ENCODE data around the gene ZBTB8OS. TPM values are rescaled to one million over a fixed set of nuclear protein-coding genes. Genes with fewer than 3 reads are reported as not detected.

The ZBTB8OS gene
- total RNA-seq, 4 donors from 2014 or later: 14.1 to 51.8 (median 22.9) TPM

- TF ChIP-seq CTCF (IDR thresholded peaks at IDR 0.05; ENCODE audit: low read depth): no peak
These were observed 10.8 kb downstream of the ZBTB8OS start for GRCh38 chr1:32639489-32640075.

DNA sequence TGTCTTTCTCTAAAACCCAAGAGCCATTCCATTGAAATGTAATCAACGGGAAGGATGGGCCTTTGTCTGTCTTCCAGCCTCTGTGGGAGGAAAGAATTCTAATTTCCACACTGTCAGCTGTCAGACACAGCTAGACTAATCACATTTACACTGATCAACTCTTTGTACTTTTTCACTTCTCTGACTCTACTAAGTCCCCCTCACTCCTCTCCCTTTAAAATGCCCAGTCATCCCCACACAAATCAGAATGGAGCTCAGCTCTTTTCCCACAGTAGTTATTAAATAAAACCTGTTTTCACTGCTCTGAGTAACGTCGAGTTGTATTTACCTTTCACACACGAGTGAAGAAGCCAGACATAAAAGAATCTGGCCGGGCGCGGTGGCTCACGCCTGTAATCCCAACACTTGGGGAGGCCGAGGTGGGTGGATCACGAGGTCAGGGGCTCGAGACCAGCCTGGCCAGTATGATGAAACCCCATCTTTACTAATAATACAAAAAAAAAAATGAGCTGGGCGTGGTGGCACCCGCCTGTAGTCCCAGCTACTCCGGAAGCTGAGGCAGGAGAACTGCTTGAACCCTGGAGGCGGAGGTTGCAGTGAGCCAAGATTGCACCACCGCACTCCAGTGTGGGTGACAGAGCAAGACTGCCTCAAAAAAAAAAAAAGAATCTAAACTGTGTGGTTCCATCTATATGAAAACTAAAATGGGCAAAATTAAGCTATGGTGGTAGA lies 13.3 kb downstream of the ZBTB8OS start:
- no peak for TF ChIP-seq CTCF (IDR thresholded peaks at IDR 0.05; ENCODE audit: low read depth)

GRCh38 chr1:32635508-32636277 lies 14.7 kb downstream of the ZBTB8OS start:
- TF ChIP-seq CTCF (IDR thresholded peaks at IDR 0.05; ENCODE audit: low read depth): no peak

- no peak for TF ChIP-seq CTCF (IDR thresholded peaks at IDR 0.05; ENCODE audit: low read depth)
These were observed 17.5 kb downstream of the ZBTB8OS start for GRCh38 chr1:32632829-32633228.

DNA sequence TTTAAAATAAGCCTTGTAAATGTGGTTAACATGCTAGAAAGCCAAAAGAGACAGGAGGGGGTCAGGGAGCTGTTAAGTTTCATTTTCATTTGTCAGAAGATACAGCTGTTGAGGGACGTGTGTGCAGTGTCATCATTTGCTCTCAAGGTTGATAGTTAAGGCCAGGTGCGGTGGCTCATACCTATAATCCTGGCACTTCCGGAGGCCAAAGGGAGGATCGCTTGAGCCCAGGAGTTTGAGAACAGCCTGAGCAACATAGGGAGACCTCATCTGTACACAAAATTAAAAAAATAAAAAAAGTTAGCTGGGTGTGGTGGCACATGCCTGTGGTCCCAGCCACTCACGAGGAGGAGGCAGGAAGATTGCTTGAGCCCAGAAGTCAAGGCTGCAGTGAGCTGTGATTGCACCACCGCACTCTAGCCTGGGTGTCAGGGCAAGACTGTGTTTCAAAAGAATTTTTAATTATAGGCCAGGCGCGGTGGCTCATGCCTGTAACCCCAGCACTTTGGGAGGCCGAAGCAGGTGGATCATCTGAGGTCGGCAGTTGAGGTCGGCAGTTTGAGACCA lies 22.7 kb downstream of the ZBTB8OS start:
- TF ChIP-seq CTCF (IDR thresholded peaks at IDR 0.05; ENCODE audit: low read depth): no peak

GRCh38 chr1:32626176-32626575 lies 24.2 kb downstream of the ZBTB8OS start:
- no peak for TF ChIP-seq CTCF (IDR thresholded peaks at IDR 0.05; ENCODE audit: low read depth)

DNA sequence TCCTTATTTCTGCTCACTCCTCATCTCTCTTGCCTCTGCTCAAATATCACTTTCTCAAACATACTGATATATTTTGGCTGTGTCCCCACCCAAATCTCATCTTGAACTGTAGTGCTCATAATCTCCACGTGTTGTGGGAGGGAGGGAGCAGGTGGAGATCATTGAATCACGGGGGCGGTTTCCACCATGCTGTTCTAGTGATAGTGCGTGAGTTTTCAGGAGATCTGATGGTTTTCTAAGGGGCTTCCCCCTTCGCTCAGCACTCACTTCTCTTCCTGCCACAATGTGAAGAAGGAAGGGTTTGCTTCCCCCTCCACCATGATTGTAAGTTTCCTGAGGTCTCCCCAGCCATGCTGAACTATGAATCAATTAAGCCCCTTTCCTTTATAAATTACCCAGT lies 26.6 kb downstream of the ZBTB8OS start:
- no peak for TF ChIP-seq CTCF (IDR thresholded peaks at IDR 0.05; ENCODE audit: low read depth)

Measured in subcutaneous adipose tissue (tissue), 4 donors.